Hematopoietic multipotent progenitor cell treated with erythropoietin and hydrocortisone succinate and interleukin-3 and kit ligand, for 8 days (in vitro differentiated cells): Measurements from ENCODE around the gene ABCC6.
"Not testable (repeated sequence)": the region's sequence is repeated elsewhere in the genome, so short reads cannot be mapped to it uniquely, and the experiment has no call there.

Experiments used
- DNase-seq: peaks from one replicate; pipeline ENCODE4 v3.0.0-alpha.2; 2015

Gene ABCC6

GRCh38 chr16:16221382-16221781, 1.9 kb downstream of the ABCC6 start:
- DNase-seq, result not testable (repeated sequence)

GRCh38 chr16:16220449-16220848, 2.8 kb downstream of the ABCC6 start:
- DNase-seq, result not testable (repeated sequence)

GRCh38 chr16:16218787-16219186, 4.5 kb downstream of the ABCC6 start:
- DNase-seq, result not testable (repeated sequence)

- not testable (repeated sequence) for DNase-seq
These were observed 4.9 kb downstream of the ABCC6 start for GRCh38 chr16:16218349-16218748.

GRCh38 chr16:16213863-16214293, 9.4 kb downstream of the ABCC6 start:
- not testable (repeated sequence) for DNase-seq

- not testable (repeated sequence) for DNase-seq
These were observed 11.9 kb downstream of the ABCC6 start for GRCh38 chr16:16211404-16211803.

GRCh38 chr16:16208461-16208860, 14.8 kb downstream of the ABCC6 start:
- not testable (repeated sequence) for DNase-seq

- DNase-seq, result not testable (repeated sequence)
These were observed 15.4 kb downstream of the ABCC6 start for GRCh38 chr16:16207787-16208334.

- peak; percentile 13 for DNase-seq
These were observed 16.1 kb downstream of the ABCC6 start for GRCh38 chr16:16207097-16207786.

- not testable (repeated sequence) for DNase-seq
These were observed 17.4 kb downstream of the ABCC6 start for GRCh38 chr16:16205864-16206263.

GRCh38 chr16:16204552-16204951, 18.7 kb downstream of the ABCC6 start:
- DNase-seq, result peak; percentile 58

- DNase-seq, result not testable (repeated sequence)
These were observed 19.8 kb downstream of the ABCC6 start for GRCh38 chr16:16203494-16203893.

GRCh38 chr16:16202400-16203143, 20.7 kb downstream of the ABCC6 start:
- peak; percentile 86 for DNase-seq

GRCh38 chr16:16201880-16202279, 21.4 kb downstream of the ABCC6 start:
- not testable (repeated sequence) for DNase-seq

- DNase-seq, result not testable (repeated sequence)
These were observed 22.9 kb downstream of the ABCC6 start for GRCh38 chr16:16200391-16200790.

- DNase-seq, result not testable (repeated sequence)
These were observed 23.9 kb downstream of the ABCC6 start for GRCh38 chr16:16199428-16199827.

- DNase-seq, result no peak
These were observed 25.3 kb downstream of the ABCC6 start for GRCh38 chr16:16197966-16198365.

- DNase-seq, result no peak
These were observed 26.0 kb downstream of the ABCC6 start for GRCh38 chr16:16197331-16197730.

- DNase-seq, result no peak
These were observed 27.2 kb downstream of the ABCC6 start for GRCh38 chr16:16196099-16196498.

- DNase-seq, result no peak
These were observed 31.7 kb downstream of the ABCC6 start for GRCh38 chr16:16191493-16192167.

GRCh38 chr16:16190966-16191365, 32.3 kb downstream of the ABCC6 start:
- DNase-seq, result not testable (repeated sequence)

- DNase-seq, result no peak
These were observed 32.7 kb downstream of the ABCC6 start for GRCh38 chr16:16190546-16190945.

GRCh38 chr16:16189842-16190241, 33.5 kb downstream of the ABCC6 start:
- peak; percentile 53 for DNase-seq
